HepG2 (cell line): ENCODE data around the gene IKBKE. TPM values are rescaled to one million over a fixed set of nuclear protein-coding genes. Genes with fewer than 3 reads are reported as not detected.

Experiments used
- ATAC-seq: fragments of 200-7000 bp; cut with Tn5 transposase; 3 replicates; pipeline ENCODE4 v1.9.1; 2020; ENCODE audit warnings: mild to moderate bottlenecking, moderate library complexity
- BruUV-seq: library from RNA; stranded (reverse); fragments of 400-500 nt; replicated peaks from 2 replicates; lab custom pipeline; 2021; lab: Mats Ljungman, UMichigan
- CTCF ChIA-PET: fragments of 300-600 bp; formaldehyde crosslinking; extraction: SDS; loops from one replicate; lab custom pipeline; 2021; ENCODE audit warnings: low total read pairs, inconsistent platforms, low intra/inter-chr PET ratio; lab: Yijun Ruan, JAX
- POLR2A ChIA-PET: fragments of 350-600 bp; sonication (Branson Sonifier 250); formaldehyde crosslinking; loops from one replicate; lab custom pipeline; 2020; ENCODE audit warnings: antibody characterized with exemption, inconsistent platforms; lab: Yijun Ruan, JAX
- DNase-seq: peaks from one replicate; pipeline ENCODE4 v3.0.0-alpha.2; 2015; ENCODE audit warnings: low spot score
- FAIRE-seq: peaks from 3 replicates; lab custom pipeline; 2011; peaks lifted over from hg19 to GRCh38; lab: Jason Lieb, UNC
- H2AFZ ChIP-seq: one replicate; pipeline ENCODE4 v1.6.1; 2011; ENCODE audit warnings: low read length, inconsistent platforms
- H3K27ac ChIP-seq: fragments of 300-600 bp; 3 replicates; pipeline ENCODE4 v1.8.0; 2011; ENCODE audit warnings: mixed run types, mild to moderate bottlenecking, mixed read lengths, low read length, inconsistent platforms; ENCODE audit not compliant: insufficient read depth; ENCODE audit errors: extremely low read length
- H3K27me3 ChIP-seq, 2 experiments: fragments of 200-600 bp in 1 of 2; 2 replicates in 1 of 2; 3 replicates in 1 of 2; pipeline versions ENCODE4 v1.6.0 to v1.8.0; 2011; ENCODE audit warnings: low read length in 2 of 2, mild to moderate bottlenecking in 2 of 2, moderate library complexity in 2 of 2, inconsistent platforms in 1 of 2; ENCODE audit not compliant: insufficient read depth in 2 of 2, control insufficient read depth in 1 of 2
- H3K36me3 ChIP-seq, 2 experiments: fragments of 200-600 bp in 1 of 2; replicated peaks in 1 of 2; 2 replicates in 1 of 2; 3 replicates in 1 of 2; pipeline versions ENCODE4 v1.5.1 to v1.8.0; 2011; ENCODE audit warnings: low read length in 2 of 2, inconsistent platforms in 1 of 2; ENCODE audit not compliant: insufficient read depth in 2 of 2, control insufficient read depth in 1 of 2
- H3K4me1 ChIP-seq: 2 replicates; pipeline ENCODE4 v1.5.1; 2012; ENCODE audit warnings: low read length, inconsistent platforms; ENCODE audit not compliant: insufficient read depth
- H3K4me2 ChIP-seq: 2 replicates; pipeline ENCODE4 v1.6.0; 2011; ENCODE audit warnings: low read depth, low read length, inconsistent platforms
- H3K4me3 ChIP-seq, 3 experiments: fragments of 200-600 bp in 1 of 3; sonication (generic), shearing (Covaris generic) in 1 of 3; replicated peaks in 1 of 3; 2 replicates each; pipeline ENCODE4 v1.5.1; 2011 to 2016; ENCODE audit warnings: low read length in 3 of 3, inconsistent platforms in 2 of 3, low read depth in 2 of 3, mild to moderate bottlenecking in 2 of 3, control low read depth in 1 of 3, mixed read lengths in 1 of 3; ENCODE audit not compliant: insufficient read depth in 1 of 3
- H3K79me2 ChIP-seq: one replicate; pipeline ENCODE4 v1.6.1; 2011; ENCODE audit warnings: low read length, inconsistent platforms; ENCODE audit not compliant: insufficient read depth
- H3K9ac ChIP-seq: 2 replicates; pipeline ENCODE4 v1.6.0; 2011; ENCODE audit warnings: mild to moderate bottlenecking, low read depth, low read length, inconsistent platforms; ENCODE audit not compliant: insufficient read depth
- H3K9me3 ChIP-seq: 2 replicates; pipeline ENCODE4 v1.5.1; 2012; ENCODE audit warnings: mild to moderate bottlenecking, low read length
- H4K20me1 ChIP-seq: 2 replicates; pipeline ENCODE4 v1.6.0; 2011; ENCODE audit warnings: inconsistent platforms, mild to moderate bottlenecking, low read length, moderate library complexity; ENCODE audit not compliant: insufficient read depth
- ATF7 ChIP-seq, 2 experiments: fragments of 450-650 bp in 1 of 2; sonication (generic) in 1 of 2; formaldehyde crosslinking in 1 of 2; IDR thresholded peaks; 2 replicates each; pipeline versions ENCODE4 v1.4.0 to v1.6.1; 2016 to 2020; ENCODE audit warnings: antibody characterized with exemption in 1 of 2, mild to moderate bottlenecking in 1 of 2, missing genetic modification reagents in 1 of 2
- FOSL2 ChIP-seq: sonication (generic); formaldehyde crosslinking; IDR thresholded peaks from 2 replicates; pipeline ENCODE4 v1.4.0; 2020; ENCODE audit warnings: missing genetic modification reagents
- FOXJ3 ChIP-seq: sonication (generic); formaldehyde crosslinking; IDR thresholded peaks from 2 replicates; pipeline ENCODE4 v1.4.0; 2020; ENCODE audit warnings: missing genetic modification reagents, mild to moderate bottlenecking, borderline replicate concordance
- FOXM1 ChIP-seq: sonication (generic); formaldehyde crosslinking; IDR thresholded peaks from 2 replicates; pipeline ENCODE4 v1.5.0; 2020; ENCODE audit warnings: missing genetic modification reagents
- GABPA ChIP-seq, 2 experiments: IDR thresholded peaks; 2 replicates each; pipeline ENCODE4 v1.6.1; 2011 to 2016; ENCODE audit warnings: low read depth in 2 of 2, low read length in 1 of 2, missing biosample characterization in 1 of 2, missing genetic modification characterization in 1 of 2
- KIAA2018 ChIP-seq: sonication (generic); formaldehyde crosslinking; IDR thresholded peaks from 2 replicates; pipeline ENCODE4 v1.5.0; 2020; ENCODE audit warnings: mild to moderate bottlenecking, missing genetic modification reagents, borderline replicate concordance
- NAIF1 ChIP-seq: sonication (generic); formaldehyde crosslinking; IDR thresholded peaks from 2 replicates; pipeline ENCODE4 v1.5.0; 2020; ENCODE audit warnings: mild to moderate bottlenecking, missing genetic modification reagents, borderline replicate concordance
- TOPORS ChIP-seq: sonication (generic); formaldehyde crosslinking; IDR thresholded peaks from 2 replicates; pipeline ENCODE4 v1.8.0; 2023; ENCODE audit warnings: mild to moderate bottlenecking, missing genetic modification reagents
- ZMYM4 ChIP-seq: sonication (generic); formaldehyde crosslinking; IDR thresholded peaks from 2 replicates; pipeline ENCODE4 v1.8.1; 2023; ENCODE audit warnings: mild to moderate bottlenecking, missing genetic modification reagents
- ZNF749 ChIP-seq: sonication (generic); formaldehyde crosslinking; IDR thresholded peaks from 2 replicates; pipeline ENCODE4 v1.8.0; 2022; ENCODE audit warnings: mild to moderate bottlenecking, missing genetic modification reagents, moderate library complexity, borderline replicate concordance
- ZNF776 ChIP-seq: sonication (generic); formaldehyde crosslinking; IDR thresholded peaks from 2 replicates; pipeline ENCODE4 v1.4.0; 2020; ENCODE audit warnings: mild to moderate bottlenecking, missing genetic modification reagents
- WGBS: methylation state at CpG from one replicate; pipeline ENCODE4 v1.1.6; 2017; ENCODE audit warnings: low lambda C conversion rate; 5-methylcytosine and 5-hydroxymethylcytosine counted together
- in situ Hi-C: cut with HindIII; loops from 2 replicates; pipeline ENCODE4 v1.10.0; 2017; ENCODE audit warnings: low pct_unique_long_range_greater_than_20kb; ENCODE audit not compliant: extremely low pct_ligation_motif_present
- intact Hi-C: fragments of 100-400 bp; cut with micrococcal nuclease; formaldehyde crosslinking; loops from one replicate; pipeline ENCODE4 v1.10.0; 2022; ENCODE audit not compliant: unreplicated experiment
- polyA plus RNA-seq, 8 experiments: library from polyadenylated mRNA; depleted of rRNA in 3 of 8; stranded (reverse) in 7 of 8; unstranded in 1 of 8; fragments of >200 nt; fragmentation: Illumina TruSeq in 4 of 8; extraction: Trizol in 4 of 8; gene quantifications; 2 replicates each; pipeline versions ENCODE4 v1.2.1 to v1.2.3, GENCODE V29; 2011 to 2016; ENCODE audit warnings: low read depth in 4 of 8, missing spikeins in 1 of 8, mixed read lengths in 1 of 8; ENCODE audit not compliant: insufficient read depth in 1 of 8
- total RNA-seq, 5 experiments: library from RNA; depleted of rRNA; stranded (reverse); fragments of >200 nt; fragmentation: Illumina TruSeq; extraction: Trizol; gene quantifications; 2 replicates each; pipeline ENCODE4 v1.2.3, GENCODE V29; 2016; ENCODE audit warnings: low read depth in 1 of 5
- TF ChIP-seq, protein P1 (sequence below): sonication (generic); formaldehyde crosslinking; conservative IDR thresholded peaks from 2 replicates; pipeline ENCODE4 v1.5.0; 2020; ENCODE audit warnings: missing genetic modification reagents

Gene IKBKE
- total and polyA plus RNA-seq, 2 of the 13 experiments (the other 11 are each of a cell fraction or from before 2014, with no cell fraction given) = 4.5 to 5.8 TPM

DNA sequence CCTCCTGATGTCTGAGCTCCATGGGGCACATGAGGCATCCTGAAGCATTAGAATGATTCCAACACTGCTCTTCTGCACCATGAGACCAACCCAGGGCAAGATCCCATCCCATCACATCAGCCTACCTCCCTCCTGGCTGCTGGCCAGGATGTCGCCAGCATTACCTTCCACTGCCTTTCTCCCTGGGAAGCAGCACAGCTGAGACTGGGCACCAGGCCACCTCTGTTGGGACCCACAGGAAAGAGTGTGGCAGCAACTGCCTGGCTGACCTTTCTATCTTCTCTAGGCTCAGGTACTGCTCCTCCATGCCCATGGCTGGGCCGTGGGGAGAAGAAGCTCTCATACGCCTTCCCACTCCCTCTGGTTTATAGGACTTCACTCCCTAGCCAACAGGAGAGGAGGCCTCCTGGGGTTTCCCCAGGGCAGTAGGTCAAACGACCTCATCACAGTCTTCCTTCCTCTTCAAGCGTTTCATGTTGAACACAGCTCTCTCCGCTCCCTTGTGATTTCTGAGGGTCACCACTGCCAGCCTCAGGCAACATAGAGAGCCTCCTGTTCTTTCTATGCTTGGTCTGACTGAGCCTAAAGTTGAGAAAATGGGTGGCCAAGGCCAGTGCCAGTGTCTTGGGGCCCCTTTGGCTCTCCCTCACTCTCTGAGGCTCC lies 26.0 kb downstream of the IKBKE start:
- 67% methylated on average over 5 of the region's 6 CpGs for WGBS
- no peak overlapping the region for H3K4me3 ChIP-seq
- TF ChIP-seq NAIF1 (CRISPR knock-in tag) (no peak), GABPA (IDR thresholded peaks at IDR 0.05; ENCODE audit: low read depth, low read length) (no peak), GABPA (CRISPR knock-in tag; IDR thresholded peaks at IDR 0.05; ENCODE audit: low read depth) (no peak), ZNF749 (CRISPR knock-in tag) (no peak), KIAA2018 (no peak), FOSL2 (no peak), FOXM1 (CRISPR knock-in tag) (no peak), ZNF776 (CRISPR knock-in tag) (no peak), ATF7 (IDR thresholded peaks at IDR 0.05) (no peak), ATF7 (CRISPR knock-in tag; IDR thresholded peaks at IDR 0.05) (no peak), TOPORS (CRISPR knock-in tag) (no peak), FOXJ3 (CRISPR knock-in tag) (no peak), ZMYM4 (CRISPR knock-in tag) (no peak)
- TF ChIP-seq, protein P1, sequence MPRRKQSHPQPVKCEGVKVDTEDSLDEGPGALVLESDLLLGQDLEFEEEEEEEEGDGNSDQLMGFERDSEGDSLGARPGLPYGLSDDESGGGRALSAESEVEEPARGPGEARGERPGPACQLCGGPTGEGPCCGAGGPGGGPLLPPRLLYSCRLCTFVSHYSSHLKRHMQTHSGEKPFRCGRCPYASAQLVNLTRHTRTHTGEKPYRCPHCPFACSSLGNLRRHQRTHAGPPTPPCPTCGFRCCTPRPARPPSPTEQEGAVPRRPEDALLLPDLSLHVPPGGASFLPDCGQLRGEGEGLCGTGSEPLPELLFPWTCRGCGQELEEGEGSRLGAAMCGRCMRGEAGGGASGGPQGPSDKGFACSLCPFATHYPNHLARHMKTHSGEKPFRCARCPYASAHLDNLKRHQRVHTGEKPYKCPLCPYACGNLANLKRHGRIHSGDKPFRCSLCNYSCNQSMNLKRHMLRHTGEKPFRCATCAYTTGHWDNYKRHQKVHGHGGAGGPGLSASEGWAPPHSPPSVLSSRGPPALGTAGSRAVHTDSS (CRISPR knock-in tag) = no peak
- no peaks in the 10 kb centered on the region for H3K27me3 ChIP-seq
- in situ Hi-C loops (no loop called here), intact Hi-C loops (no loop called here)
- ChIA-PET CTCF (no interaction called here), POLR2A (no interaction called here)
- no peak overlapping the region for H3K4me2 ChIP-seq
- H3K36me3 ChIP-seq = peaks cover 3 to 5% of the 10 kb centered on the region in 2 experiments; a peak in 4 of 5 replicates
- FAIRE-seq (no peak), DNase-seq (no peak), ATAC-seq (no peak)
- H2AFZ ChIP-seq = no peak overlapping the region
- peaks cover 5% of the 10 kb centered on the region; the same call in 1 of the 2 replicates for H3K4me1 ChIP-seq
- no peak overlapping the region for H3K9ac ChIP-seq
- no peak overlapping the region for H3K27ac ChIP-seq
- H3K9me3 ChIP-seq = no peaks in the 10 kb centered on the region
- H4K20me1 ChIP-seq = no peaks in the 10 kb centered on the region
- no peaks in the 10 kb centered on the region for H3K79me2 ChIP-seq
- no TSS peak for BruUV-seq
